Endothelial cell of umbilical vein (primary cell): Measurements from ENCODE around the gene RAB31. TPM values are rescaled to one million over a fixed set of nuclear protein-coding genes. Genes with fewer than 3 reads are reported as not detected.

ENCODE experiments used
- BruUV-seq: library from RNA; stranded (reverse); fragments of 400-500 nt; replicated peaks from 2 replicates; lab custom pipeline; 2021; lab: Mats Ljungman, UMichigan
- CTCF ChIA-PET: fragments of 300-600, 350-600 bp; sonication (Branson Sonifier 250); formaldehyde crosslinking; loops from one replicate; lab custom pipeline; 2021; ENCODE audit warnings: antibody characterized with exemption, inconsistent platforms; lab: Charles Lee
- POLR2A ChIA-PET: fragments of 300-600, 350-600 bp; sonication (Branson Sonifier 250); formaldehyde crosslinking; loops from one replicate; lab custom pipeline; 2021; ENCODE audit warnings: antibody characterized with exemption, inconsistent platforms; lab: Charles Lee
- DNase-seq: peaks from one replicate; pipeline ENCODE4 v3.0.0-alpha.2; 2011; ENCODE audit warnings: low read depth, low spot score
- FAIRE-seq: peaks from 2 replicates; lab custom pipeline; 2011; peaks lifted over from hg19 to GRCh38; lab: Jason Lieb, UNC
- H2AFZ ChIP-seq: 2 replicates; pipeline ENCODE4 v1.6.0; 2012; ENCODE audit warnings: low read depth, low read length, control low read depth, inconsistent platforms
- H3K27ac ChIP-seq: 2 replicates; pipeline ENCODE4 v1.5.1; 2011; ENCODE audit warnings: low read depth, mild to moderate bottlenecking, control low read depth, low read length, moderate library complexity; ENCODE audit not compliant: insufficient read depth
- H3K27me3 ChIP-seq, 2 experiments: 2 replicates each; pipeline versions ENCODE4 v1.6.0 to v1.6.1; 2011; ENCODE audit warnings: low read length in 2 of 2, mixed read lengths in 1 of 2; ENCODE audit not compliant: control insufficient read depth in 2 of 2, insufficient read depth in 2 of 2
- H3K36me3 ChIP-seq, 2 experiments: 2 replicates in 1 of 2; 3 replicates in 1 of 2; pipeline ENCODE4 v1.5.1; 2011; ENCODE audit warnings: low read length in 2 of 2, mild to moderate bottlenecking in 1 of 2, moderate library complexity in 1 of 2; ENCODE audit not compliant: control insufficient read depth in 2 of 2, insufficient read depth in 2 of 2; ENCODE audit errors: extremely low read depth in 1 of 2
- H3K4me1 ChIP-seq: 3 replicates; pipeline ENCODE4 v1.5.1; 2011; ENCODE audit warnings: mild to moderate bottlenecking, low read length; ENCODE audit not compliant: control insufficient read depth, insufficient read depth; ENCODE audit errors: extremely low read depth
- H3K4me2 ChIP-seq: 2 replicates; pipeline ENCODE4 v1.6.1; 2011; ENCODE audit warnings: low read length, control low read depth, mixed read lengths; ENCODE audit not compliant: insufficient read depth
- H3K4me3 ChIP-seq, 3 experiments: fragments of 200-600 bp in 1 of 3; sonication (generic), shearing (Covaris generic) in 1 of 3; replicated peaks in 1 of 3; 2 replicates each; pipeline ENCODE4 v1.5.1; 2011 to 2016; ENCODE audit warnings: control low read depth in 3 of 3, low read length in 3 of 3, mild to moderate bottlenecking in 2 of 3, inconsistent platforms in 1 of 3, low read depth in 1 of 3, moderate library complexity in 1 of 3; ENCODE audit not compliant: insufficient read depth in 1 of 3
- H3K79me2 ChIP-seq: 2 replicates; pipeline ENCODE4 v1.6.0; 2012; ENCODE audit warnings: low read length, inconsistent platforms; ENCODE audit not compliant: control insufficient read depth, insufficient read depth
- H3K9ac ChIP-seq: replicated peaks from 2 replicates; pipeline ENCODE3; 2011; ENCODE audit warnings: low read length, control low read depth; ENCODE audit not compliant: insufficient read depth; ENCODE audit errors: extremely low read depth
- H3K9me1 ChIP-seq: replicated peaks from 3 replicates; pipeline ENCODE4 v1.6.0; 2011; ENCODE audit warnings: mild to moderate bottlenecking, low read length; ENCODE audit not compliant: control insufficient read depth, insufficient read depth; ENCODE audit errors: extremely low read depth
- H3K9me3 ChIP-seq: replicated peaks from 2 replicates; pipeline ENCODE4 v1.5.1; 2012; ENCODE audit warnings: low read length, inconsistent platforms; ENCODE audit not compliant: control insufficient read depth, insufficient read depth
- H4K20me1 ChIP-seq: replicated peaks from 2 replicates; pipeline ENCODE3; 2011; ENCODE audit warnings: mild to moderate bottlenecking, low read length; ENCODE audit not compliant: control insufficient read depth, insufficient read depth; ENCODE audit errors: extremely low read depth
- CTCF ChIP-seq, 2 donors: IDR thresholded peaks; 1 replicate in 1 of 2; 2 replicates in 1 of 2; pipeline ENCODE4 v1.5.1; 2011; ENCODE audit warnings: low read length in 2 of 2, mild to moderate bottlenecking in 2 of 2, moderate library complexity in 2 of 2, control low read depth in 1 of 2, inconsistent platforms in 1 of 2, low read depth in 1 of 2; ENCODE audit not compliant: insufficient read depth in 1 of 2; ENCODE audit errors: extremely low read depth in 1 of 2
- EZH2 ChIP-seq: IDR thresholded peaks from 2 replicates; pipeline ENCODE4 v1.6.1; 2012; ENCODE audit warnings: borderline replicate concordance, low read depth, mild to moderate bottlenecking, moderate library complexity, low read length, inconsistent platforms; ENCODE audit not compliant: severe bottlenecking
- FOS ChIP-seq: IDR thresholded peaks from 2 replicates; pipeline ENCODE4 v1.6.1; 2011; ENCODE audit warnings: mild to moderate bottlenecking, low read length, moderate library complexity, borderline replicate concordance; ENCODE audit not compliant: insufficient read depth
- GATA2 ChIP-seq: IDR thresholded peaks from 2 replicates; pipeline ENCODE4 v1.7.0; 2011; ENCODE audit warnings: low read depth, mild to moderate bottlenecking, moderate library complexity, mixed read lengths, low read length; ENCODE audit not compliant: insufficient read length, insufficient read depth
- JUN ChIP-seq: IDR thresholded peaks from 2 replicates; pipeline ENCODE4 v1.6.1; 2011; ENCODE audit warnings: borderline replicate concordance, low read depth; ENCODE audit not compliant: insufficient read length, insufficient read depth
- MAX ChIP-seq: IDR thresholded peaks from 2 replicates; pipeline ENCODE4 v1.6.1; 2011; ENCODE audit not compliant: insufficient read depth, insufficient read length
- MYC ChIP-seq: IDR thresholded peaks from one replicate; pipeline ENCODE4 v1.6.1; 2011; ENCODE audit warnings: mild to moderate bottlenecking, low read depth, low read length
- POLR2A ChIP-seq: IDR thresholded peaks from 2 replicates; pipeline ENCODE4 v1.6.1; 2012; ENCODE audit warnings: low read depth, mild to moderate bottlenecking, control low read depth, low read length
- POLR2AphosphoS5 ChIP-seq: IDR thresholded peaks from 2 replicates; pipeline ENCODE4 v1.6.1; 2012; ENCODE audit warnings: low read depth, mild to moderate bottlenecking, control low read depth, low read length, moderate library complexity; ENCODE audit not compliant: insufficient read depth
- dilution Hi-C: fragments of 300-500 bp; cut with MboI; formaldehyde crosslinking; loops from one replicate; pipeline ENCODE4 v1.15.0; 2019; ENCODE audit warnings: low sequenced_read_pairs; ENCODE audit not compliant: extremely low pct_ligation_motif_present
- intact Hi-C: fragments of 100-400 bp; cut with micrococcal nuclease; formaldehyde crosslinking; loops from one replicate; pipeline ENCODE4 v1.10.0; 2022
- polyA plus RNA-seq, 4 experiments: library from polyadenylated mRNA; depleted of rRNA in 3 of 4; stranded (reverse) in 3 of 4; unstranded in 1 of 4; fragments of >200 nt; gene quantifications; 2 replicates each; pipeline versions ENCODE4 v1.2.1 to v1.2.3, GENCODE V29; 2011 to 2012; ENCODE audit warnings: missing spikeins in 1 of 4
- total RNA-seq: library from RNA; stranded (reverse); gene quantifications from 2 replicates; pipeline ENCODE4 v1.2.3, GENCODE V29; 2021

The RAB31 gene
- total and polyA plus RNA-seq, 2 donors (not counting 3 experiments of a cell fraction or from before 2014, with no cell fraction given): 30.5 TPM

- no peaks in the 10 kb centered on the region for H3K9me3 ChIP-seq
- dilution Hi-C loops: no loop called here
- H3K9me1 ChIP-seq: no peaks in the 10 kb centered on the region
- FAIRE-seq (no peak), DNase-seq (no peak)
- ChIA-PET CTCF (interaction anchor here (1.0 to 1.6 kb wide), 5 partner anchors 9 to 197 kb away, joined by 3 to 7 read pairs (median 3); no protein-coding TSS in a partner anchor), POLR2A (no interaction called here)
- H3K4me2 ChIP-seq: no peak overlapping the region
- peaks cover 4% of the 10 kb centered on the region for H3K4me1 ChIP-seq
- H3K79me2 ChIP-seq: peaks cover 12% of the 10 kb centered on the region
- intact Hi-C loops: loop anchor here (1.0 to 5.0 kb wide), 6 partner anchors 63 to 197 kb away; partner anchors contain the start of gene VAPA
- TF ChIP-seq GATA2 (no peak), MYC (no peak)
- no peaks in the 10 kb centered on the region for H3K27me3 ChIP-seq
- H3K36me3 ChIP-seq: no peaks in the 10 kb centered on the region
- no peaks in the 10 kb centered on the region for H4K20me1 ChIP-seq
- no peak overlapping the region for H2AFZ ChIP-seq
- H3K27ac ChIP-seq: no peak overlapping the region
- no peak overlapping the region for H3K9ac ChIP-seq
- no peak overlapping the region for H3K4me3 ChIP-seq
- no TSS peak for BruUV-seq
Measured at GRCh38 chr18:9771977-9772660, 64.0 kb downstream of the RAB31 start.

GRCh38 chr18:9772847-9773677 is 65.0 kb downstream of the RAB31 start:
- TF ChIP-seq POLR2A (no peak), JUN (no peak), EZH2 (no peak), MAX (no peak), MYC (no peak), POLR2AphosphoS5 (no peak), FOS (no peak), GATA2 (no peak), CTCF (IDR thresholded peaks at IDR 0.05; ENCODE audit: extremely low read depth in 1 of 2, insufficient read depth in 1 of 2, low read depth in 1 of 2, low read length in 2 of 2) (no peak)
- no peak overlapping the region for H2AFZ ChIP-seq
- no peak overlapping the region for H3K9ac ChIP-seq
- H3K27me3 ChIP-seq: no peaks in the 10 kb centered on the region
- DNase-seq: no peak
- no peaks in the 10 kb centered on the region for H4K20me1 ChIP-seq
- peaks cover 12% of the 10 kb centered on the region for H3K79me2 ChIP-seq
- no peak for FAIRE-seq
- no peaks in the 10 kb centered on the region for H3K36me3 ChIP-seq
- peaks cover 4% of the 10 kb centered on the region for H3K4me1 ChIP-seq
- no peak overlapping the region for H3K4me3 ChIP-seq
- no peak overlapping the region for H3K4me2 ChIP-seq
- intact Hi-C loops: loop anchor here (5.0 kb wide), 1 partner anchor 179 kb away; no protein-coding TSS in a partner anchor
- dilution Hi-C loops: no loop called here
- ChIA-PET POLR2A (no interaction called here), CTCF (interaction anchor here (1.0 to 1.6 kb wide), 3 partner anchors 10 to 89 kb away, joined by 3 to 7 read pairs (median 3); no protein-coding TSS in a partner anchor)
- H3K9me1 ChIP-seq: no peaks in the 10 kb centered on the region
- H3K27ac ChIP-seq: no peak overlapping the region
- no peaks in the 10 kb centered on the region for H3K9me3 ChIP-seq
- no TSS peak for BruUV-seq
